HG03521 (cell line): Measurements from ENCODE around the gene ZNF667.
A peak's percentile ranks its signal among the peaks of the same experiment; 100 is the strongest.

ENCODE experiments used
- ATAC-seq: cut with Tn5 transposase; IDR thresholded peaks from one replicate; pipeline ENCODE4 v1.9.1; 2021; ENCODE audit warnings: mild to moderate bottlenecking, moderate library complexity; ENCODE audit not compliant: unreplicated experiment

ZNF667 gene

DNA sequence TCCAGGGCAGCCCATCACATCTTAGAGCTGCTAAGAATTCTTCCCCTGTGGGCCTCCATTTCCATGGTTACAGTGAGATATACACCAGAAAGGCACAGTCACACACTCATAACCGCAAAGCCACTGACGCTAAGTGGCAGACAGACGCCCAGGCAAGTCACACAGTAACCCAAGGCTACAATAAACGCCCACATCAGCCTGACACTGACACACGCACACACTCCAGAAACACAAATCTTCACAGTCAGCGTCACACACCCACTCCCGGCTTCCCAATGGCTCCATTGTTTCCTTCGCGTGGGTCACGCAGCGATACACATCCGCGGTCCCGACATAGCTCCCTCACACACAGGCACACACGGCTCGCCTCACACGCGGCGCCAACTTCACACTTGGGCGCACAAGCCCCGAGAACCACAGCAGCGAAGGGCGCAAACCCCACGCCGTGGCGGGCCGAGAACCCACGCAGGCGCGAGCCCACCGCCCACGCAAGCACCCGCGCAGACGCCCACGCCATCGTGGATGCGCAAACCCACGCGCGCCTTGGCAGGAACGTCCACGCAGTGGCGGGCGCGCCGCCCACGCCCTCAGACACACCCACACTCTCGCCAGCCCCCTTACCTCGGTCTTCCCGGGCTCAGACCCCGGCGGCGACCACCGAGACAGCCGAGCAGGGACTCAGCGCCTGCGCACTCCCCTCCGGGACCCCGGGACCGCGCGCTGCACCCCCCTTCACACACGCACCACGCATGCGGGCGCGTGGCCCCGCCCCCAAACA lies at the start of gene ZNF667:
TSS of gene ZNF667 (minus strand) at position 695 of the 778 bp plus-strand sequence. CDS start 14,975 bp downstream, outside the sequence.
- no peak for ATAC-seq

DNA sequence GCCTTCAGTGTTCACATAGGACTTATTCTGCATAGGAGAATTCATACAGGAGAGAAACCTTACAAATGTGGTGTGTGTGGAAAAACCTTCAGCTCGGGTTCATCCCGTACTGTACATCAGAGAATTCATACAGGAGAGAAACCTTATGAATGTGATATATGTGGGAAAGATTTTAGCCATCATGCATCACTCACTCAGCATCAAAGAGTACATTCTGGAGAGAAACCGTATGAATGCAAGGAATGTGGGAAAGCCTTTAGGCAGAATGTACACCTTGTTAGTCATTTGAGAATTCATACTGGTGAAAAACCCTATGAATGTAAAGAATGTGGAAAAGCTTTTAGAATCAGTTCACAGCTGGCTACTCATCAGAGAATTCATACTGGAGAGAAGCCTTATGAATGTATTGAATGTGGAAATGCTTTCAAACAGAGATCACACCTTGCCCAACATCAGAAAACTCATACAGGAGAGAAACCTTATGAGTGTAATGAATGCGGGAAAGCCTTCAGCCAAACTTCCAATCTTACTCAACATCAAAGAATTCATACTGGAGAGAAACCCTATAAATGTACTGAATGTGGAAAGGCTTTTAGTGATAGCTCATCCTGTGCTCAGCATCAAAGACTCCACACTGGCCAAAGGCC lies 48.2 kb upstream of the ZNF667 start:
- no peak for ATAC-seq

DNA sequence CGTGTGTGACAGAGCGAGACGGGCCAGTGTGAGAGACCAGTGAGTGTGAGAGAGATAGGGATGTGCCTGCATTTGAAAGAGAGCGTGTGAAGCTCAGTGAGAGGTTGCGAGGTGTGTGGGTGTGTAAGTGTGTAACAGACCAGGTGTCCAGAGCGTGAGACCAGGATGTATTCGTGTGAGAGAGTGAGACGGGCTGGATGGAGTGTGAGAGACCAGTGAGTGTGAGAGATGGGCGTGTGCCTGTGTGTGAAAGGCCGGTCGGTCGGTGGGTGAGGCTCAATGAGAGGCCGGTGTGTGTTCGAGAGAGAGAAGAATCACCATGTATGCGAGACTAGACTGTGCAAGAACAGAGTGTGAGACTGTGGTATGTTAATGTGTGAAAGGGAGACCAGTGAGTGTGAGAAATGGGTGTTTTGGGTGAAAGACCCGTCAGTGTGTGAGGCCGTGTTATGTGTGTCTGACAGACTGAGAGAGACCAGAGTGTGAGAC lies 31.2 kb upstream of the ZNF667 start:
- ATAC-seq: no peak

DNA sequence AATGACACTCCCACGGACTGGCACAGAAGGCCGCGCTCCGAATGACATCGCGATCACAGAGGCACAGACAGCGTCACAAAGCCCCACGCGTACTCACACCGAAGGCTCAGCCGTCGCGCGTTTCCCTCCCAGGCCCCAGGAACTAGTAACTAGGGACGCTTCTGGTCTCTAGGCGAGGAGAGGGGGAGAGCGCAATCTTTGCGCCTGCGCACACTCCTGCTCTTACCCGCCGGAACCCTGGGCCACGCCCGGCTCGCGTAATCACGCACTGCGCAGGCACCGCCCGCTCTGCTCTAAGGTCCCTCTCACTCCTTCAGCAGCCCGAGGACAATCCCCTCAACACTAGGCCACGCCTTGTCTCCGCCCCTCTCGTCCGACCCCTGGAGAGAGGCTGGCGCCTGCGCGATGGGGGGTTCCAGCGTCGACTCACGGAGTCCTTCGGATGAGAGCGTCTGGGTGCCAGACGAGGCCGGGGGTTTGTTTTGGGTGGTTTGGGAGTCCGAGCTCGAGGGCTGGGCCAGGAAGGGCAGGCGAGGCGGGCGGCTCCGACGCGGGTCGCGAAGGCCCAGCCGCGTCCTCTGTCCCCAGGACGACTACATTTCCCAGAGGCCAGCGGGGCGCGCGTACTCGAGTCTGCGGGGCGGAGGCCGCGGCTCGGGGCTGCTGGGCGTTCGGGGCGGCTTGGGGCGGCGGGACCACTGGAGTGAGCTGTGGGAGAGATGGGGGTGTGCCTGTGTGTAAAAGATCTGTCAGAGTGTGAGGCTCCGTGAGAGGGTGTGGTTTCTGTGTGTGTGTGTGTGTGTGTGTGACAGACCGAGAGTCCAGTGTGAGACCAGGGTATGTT lies 30.5 kb upstream of the ZNF667 start, which contains the start of gene ZNF471:
TSS of gene ZNF471 (plus strand) at position 410 of the 844 bp plus-strand sequence. CDS start 3,717 bp downstream, outside the sequence.
- ATAC-seq: no peak

DNA sequence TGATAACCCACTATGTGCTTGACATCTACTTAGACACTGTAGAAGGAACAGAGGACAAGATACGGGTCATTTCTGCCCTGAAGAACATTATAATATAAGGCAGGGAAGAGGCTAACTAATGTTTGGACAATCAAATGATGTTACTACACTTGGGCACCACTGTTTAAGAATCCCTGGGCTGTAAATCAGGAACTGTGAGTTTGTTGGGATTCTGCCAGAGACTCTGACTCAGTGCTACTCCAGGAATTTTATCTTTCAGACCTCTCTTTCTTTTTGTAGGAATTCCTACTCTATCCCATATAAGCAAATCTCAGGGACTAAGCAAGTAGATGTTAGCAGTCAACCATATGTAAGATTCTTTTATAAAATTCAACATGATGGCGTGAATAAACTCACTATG lies 27.4 kb upstream of the ZNF667 start:
- ATAC-seq: no peak

DNA sequence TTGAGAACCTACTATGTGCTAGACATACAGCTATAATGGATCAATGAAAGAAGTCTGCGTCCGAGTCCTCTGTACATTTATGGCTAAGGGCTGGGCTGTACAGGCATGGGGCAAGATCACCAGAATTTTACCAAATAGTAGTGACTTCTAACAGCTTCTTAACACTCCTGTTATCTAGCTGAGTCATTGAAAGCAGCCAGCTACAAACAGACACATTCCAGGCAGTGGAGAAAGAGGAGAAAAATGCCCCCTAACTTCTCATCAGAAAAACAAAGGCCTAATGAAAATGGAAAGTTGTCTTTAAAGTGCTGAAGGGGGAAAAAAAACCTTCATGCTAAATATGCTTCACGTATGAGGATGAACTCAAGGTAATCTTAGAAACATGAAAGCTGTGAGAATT lies 14.3 kb upstream of the ZNF667 start:
- no peak for ATAC-seq

DNA sequence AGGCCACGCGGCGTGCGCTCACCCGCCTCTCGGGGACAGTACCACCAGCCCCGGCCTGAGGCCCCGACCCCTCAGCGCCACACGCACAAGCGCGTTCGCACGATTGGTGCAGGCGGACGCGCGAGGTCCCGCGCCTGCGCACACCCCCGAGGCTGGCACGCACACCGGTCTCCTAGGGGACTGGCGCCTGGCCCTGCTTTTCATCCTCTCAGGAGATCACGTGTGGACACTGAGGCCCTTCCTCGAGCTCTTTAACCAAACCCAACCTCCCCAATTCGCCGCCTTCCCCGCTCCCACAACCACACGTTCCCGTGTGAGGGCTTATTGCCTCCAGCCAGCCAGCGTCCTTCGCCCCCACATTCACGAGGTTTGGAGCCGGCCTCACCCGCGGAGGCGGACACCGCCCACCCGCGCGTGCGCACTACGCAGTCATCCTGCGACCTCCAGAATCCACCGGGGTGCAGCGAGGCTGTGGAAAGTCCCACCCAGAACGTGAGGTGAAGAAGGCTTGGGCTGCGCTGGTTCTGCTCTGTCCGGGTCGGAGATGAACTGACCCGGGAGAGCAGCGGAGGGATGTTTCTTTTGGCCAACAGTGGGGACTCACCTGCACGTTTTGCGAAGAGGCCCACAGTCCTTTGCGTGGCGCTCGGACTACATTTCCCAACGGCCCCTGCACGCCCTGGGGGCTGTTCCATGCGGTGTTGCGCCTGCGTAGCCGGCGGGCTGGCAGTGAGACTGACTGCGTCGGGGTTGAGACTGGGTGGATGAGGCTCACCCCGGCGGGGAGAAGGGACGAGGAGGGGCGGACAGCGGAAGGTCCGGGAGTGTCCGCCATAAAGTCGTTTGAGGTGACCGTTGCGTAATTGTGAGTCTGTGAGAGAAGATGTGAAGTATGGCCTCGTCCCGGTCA lies 539 bp upstream of the ZNF667 start:
- no peak for ATAC-seq

DNA sequence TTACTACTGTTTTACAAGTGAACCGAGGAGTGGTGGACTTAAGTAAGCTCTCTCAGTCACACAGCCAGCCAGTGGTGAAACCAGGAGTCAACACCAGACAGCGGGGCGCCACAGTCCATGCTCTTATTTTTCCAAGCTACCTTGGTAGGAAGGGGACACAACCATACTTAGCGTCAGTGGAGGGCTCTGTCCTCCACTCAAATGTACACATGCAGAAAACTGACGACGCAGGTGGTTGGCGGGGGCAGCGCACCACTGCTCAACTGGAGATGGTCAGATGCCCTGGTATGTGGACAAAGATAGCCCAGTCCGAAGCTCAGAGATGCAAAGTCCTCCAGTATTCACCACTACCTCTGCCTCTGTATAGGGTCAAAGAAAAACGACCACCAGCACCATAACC lies 1.1 kb downstream of the ZNF667 start:
- no peak for ATAC-seq

DNA sequence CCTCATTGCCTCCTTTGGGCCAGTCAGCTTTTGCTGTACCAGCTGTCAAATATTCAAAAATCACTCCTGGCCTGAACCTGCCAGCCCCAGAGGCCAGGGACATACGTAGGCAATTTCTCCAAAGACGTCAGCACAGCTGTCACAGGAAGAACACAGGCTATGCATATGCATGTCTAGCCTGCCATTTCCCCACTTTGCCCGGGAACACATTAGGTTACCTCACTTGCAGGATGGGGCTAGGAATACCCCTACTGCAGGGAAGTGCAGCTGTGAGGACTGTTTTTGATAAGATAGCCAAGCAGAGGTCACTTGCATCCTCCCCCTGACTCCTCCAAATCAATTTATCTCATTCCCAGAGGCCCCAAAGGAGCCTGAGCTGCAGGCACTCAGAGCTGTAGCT lies 2.8 kb downstream of the ZNF667 start:
- ATAC-seq: no peak

DNA sequence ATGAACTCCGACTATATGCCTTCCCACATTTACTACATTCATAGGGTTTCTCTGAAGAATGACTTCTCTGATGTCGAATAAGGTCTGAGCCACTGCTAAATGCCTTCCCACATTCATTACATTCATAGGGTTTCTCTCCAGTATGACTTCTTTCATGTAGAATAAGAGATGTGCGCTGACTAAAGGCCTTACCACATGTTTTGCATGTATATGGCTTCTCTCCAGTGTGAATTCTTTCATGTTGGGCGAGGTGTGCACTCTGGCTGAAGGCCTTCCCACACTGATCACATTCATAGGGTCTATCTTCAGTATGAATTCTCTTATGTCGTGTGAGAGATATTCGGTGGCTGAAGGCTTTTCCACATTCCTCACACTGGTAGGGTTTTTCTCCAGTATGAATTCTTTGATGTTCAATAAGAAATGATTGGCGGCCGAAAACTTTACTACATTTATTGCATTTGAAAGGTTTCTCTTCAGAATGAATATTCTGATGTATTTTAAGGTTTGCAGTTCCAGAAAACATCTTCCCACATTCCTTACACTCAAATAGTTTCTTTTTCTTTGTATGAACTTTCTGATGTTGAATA lies 35.8 kb downstream of the ZNF667 start:
- ATAC-seq: no peak

DNA sequence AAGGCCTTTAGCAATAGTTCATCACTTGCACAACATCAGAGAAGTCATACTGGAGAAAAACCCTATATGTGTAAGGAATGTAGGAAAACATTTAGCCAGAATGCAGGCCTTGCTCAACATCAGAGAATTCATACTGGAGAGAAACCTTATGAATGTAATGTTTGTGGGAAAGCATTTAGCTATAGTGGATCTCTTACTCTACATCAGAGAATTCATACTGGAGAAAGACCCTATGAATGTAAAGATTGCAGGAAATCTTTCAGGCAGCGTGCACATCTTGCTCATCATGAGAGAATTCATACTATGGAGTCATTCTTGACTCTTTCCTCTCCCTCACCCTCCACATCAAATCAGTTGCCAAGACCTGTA lies 53.2 kb downstream of the ZNF667 start:
- ATAC-seq: no peak

DNA sequence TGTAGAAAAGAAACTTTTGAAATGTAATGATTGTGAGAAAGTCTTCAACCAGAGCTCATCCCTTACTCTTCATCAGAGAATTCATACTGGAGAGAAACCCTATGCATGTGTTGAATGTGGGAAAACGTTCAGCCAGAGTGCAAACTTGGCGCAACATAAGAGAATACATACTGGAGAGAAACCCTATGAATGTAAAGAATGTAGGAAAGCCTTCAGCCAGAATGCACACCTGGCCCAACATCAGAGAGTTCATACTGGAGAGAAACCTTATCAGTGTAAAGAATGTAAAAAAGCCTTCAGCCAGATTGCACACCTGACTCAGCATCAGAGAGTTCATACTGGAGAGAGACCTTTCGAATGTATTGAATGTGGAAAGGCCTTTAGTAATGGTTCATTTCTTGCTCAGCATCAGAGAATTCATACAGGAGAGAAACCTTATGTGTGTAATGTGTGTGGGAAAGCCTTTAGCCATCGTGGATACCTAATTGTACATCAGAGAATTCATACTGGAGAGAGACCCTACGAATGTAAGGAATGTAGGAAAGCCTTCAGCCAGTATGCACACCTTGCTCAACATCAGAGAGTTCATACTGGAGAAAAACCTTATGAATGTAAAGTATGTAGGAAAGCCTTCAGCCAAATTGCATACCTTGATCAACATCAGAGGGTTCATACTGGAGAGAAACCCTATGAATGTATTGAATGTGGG lies 53.7 kb downstream of the ZNF667 start:
- no peak for ATAC-seq

DNA sequence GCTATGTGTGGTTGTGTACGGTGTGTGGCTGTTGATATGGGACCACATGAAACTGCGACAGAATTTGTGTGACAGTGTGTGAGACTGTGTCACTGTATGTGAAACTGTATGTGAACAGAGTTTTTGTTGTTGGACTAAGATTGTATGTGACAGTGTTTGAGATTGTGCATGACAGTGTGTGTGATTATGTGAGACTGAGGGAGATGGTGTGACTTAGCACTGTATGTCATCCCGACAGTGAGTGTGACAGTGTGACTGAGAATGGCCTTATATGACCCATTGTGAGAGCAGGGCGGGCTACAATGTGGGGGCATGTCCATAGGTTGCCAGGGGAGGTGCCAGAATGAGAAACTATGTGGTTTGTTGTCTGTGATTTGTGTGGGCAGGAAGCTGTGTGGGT lies 72.1 kb downstream of the ZNF667 start:
- ATAC-seq: no peak

DNA sequence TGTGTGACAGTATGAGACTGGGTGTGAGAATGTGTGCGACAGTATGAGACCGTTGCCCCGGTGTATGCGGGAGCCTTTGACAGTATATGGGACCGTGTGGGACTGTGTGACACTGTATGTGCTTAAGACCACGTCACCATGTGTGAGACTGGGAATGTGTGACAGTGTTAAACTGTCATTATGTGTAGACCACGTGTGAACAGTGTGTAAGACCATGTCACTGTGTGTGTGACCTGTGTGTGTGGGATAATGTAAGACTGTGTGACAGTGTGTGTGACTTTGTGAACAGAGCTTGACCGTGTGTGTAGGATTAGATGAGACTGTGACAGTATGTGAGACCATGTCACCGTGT lies 72.5 kb downstream of the ZNF667 start:
- no peak for ATAC-seq

DNA sequence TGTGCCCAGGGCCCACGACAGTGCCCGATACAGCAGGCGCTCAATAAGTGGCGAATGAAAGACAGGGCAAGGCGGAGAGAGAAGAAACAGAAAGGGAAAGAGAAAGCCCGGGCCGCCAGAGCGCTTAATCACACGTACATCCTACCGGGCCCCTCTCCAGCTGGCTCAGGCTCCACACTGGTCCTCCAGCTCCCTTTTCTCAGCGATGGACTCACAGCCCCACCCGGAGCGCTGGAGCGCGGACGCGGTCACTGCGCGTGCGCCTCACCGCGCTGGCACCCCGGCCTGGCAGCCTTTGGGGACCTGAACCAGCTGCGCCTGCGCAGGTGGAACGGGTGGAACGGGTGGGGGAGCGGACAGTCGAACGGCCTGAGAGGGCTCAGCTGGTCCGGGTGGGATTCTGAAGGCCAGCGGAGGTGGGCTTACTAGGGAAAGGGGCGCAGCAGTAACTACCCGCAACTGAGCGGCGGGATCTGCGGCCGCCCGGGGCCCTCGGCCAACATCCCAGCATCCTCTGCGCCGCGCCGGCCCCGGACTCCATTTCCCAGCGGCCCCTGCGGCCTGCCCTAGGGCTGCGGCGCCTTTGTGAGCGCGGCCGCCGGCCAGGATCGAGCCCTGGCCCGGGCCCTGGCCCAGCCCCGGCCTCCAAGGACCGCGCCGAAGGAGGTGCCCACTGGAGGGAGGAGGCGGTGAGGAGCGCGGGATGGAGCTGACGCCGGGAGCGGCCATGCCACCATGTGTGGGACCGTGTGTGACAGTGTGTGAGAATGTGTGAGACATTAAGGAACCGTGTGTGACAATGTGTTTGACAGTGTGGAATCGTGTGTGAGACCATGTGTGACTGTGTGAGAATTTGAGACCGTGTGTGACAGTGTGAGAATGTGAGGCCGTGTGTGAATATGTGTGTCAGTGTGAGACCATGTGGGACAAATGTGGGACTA lies 73.1 kb downstream of the ZNF667 start, which contains the start of gene ZNF583:
TSS of gene ZNF583 (plus strand) at position 569 of the 941 bp plus-strand sequence. CDS start 2,783 bp downstream, outside the sequence.
- ATAC-seq: peak; percentile 80

DNA sequence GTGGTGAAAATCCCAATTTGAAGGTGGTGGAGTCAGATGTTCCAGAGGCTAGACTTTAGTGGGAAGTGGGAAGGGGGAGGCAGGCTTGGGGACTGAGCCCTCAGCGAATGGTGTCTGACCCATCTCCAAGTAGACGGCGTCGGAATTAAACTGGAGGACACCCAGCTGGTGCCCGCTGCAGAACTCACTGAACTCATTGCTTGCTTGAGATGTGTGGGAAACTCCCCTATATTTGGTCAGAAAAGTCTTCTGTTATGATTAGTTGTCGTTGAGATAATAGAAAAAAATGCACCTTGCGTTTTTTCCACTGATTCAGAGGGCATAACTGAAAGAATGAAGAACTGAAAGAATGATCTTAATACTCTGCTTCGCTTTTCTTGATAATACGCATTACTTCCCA lies 73.9 kb downstream of the ZNF667 start:
- no peak for ATAC-seq

DNA sequence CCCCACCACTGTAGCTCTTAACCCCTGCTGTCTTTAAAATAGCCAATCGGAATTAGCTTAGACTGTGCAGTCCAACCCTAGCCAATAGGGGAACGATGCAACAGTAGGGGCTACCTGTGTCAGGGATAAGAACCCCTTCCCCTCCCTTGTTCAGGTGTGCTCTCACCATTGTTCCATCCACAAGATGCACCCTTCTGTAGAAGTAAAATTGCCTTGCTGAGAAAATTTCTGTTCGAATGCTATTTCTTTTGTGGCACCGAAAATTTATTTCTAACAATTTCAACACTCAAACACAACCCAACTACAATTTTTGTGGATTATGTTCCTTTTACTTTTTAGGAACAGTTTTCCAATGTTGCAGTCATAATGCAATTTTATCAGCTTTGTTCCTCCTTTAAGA lies 76.7 kb downstream of the ZNF667 start:
- no peak for ATAC-seq

DNA sequence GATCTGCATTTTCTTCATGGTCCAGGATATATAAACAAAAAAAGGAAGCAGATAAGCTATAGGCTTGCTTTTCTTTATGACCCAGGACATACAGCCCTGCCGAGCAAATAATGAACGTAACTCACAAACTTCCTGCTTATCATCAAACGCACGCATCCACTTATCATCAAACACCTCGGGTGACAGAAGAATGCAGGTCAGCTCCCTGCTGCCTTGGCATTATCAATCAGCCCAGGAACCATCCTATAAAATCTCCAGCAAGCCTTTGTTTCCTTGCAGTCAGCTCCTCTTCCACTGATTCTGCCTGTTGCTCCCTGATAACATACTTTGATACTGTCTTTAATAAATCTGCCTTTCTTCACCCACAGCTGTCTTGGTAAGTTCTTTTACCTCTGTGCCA lies 78.3 kb downstream of the ZNF667 start:
- ATAC-seq: no peak
